DMS153 treated with DMSO at 0.1 percent for 48 hours (cell line): Measurements from ENCODE around the gene APOE.

ENCODE experiments used
- DNase-seq: peaks from one replicate; lab custom pipeline; 2025; ENCODE audit not compliant: unreplicated experiment; lab: John Stamatoyannopoulos, UW

The APOE gene

GRCh38 chr19:44948763-44949374, 43.3 kb downstream of the APOE start:
- DNase-seq: no peak

GRCh38 chr19:44949550-44949949, 44.0 kb downstream of the APOE start:
- DNase-seq: no peak

DNA sequence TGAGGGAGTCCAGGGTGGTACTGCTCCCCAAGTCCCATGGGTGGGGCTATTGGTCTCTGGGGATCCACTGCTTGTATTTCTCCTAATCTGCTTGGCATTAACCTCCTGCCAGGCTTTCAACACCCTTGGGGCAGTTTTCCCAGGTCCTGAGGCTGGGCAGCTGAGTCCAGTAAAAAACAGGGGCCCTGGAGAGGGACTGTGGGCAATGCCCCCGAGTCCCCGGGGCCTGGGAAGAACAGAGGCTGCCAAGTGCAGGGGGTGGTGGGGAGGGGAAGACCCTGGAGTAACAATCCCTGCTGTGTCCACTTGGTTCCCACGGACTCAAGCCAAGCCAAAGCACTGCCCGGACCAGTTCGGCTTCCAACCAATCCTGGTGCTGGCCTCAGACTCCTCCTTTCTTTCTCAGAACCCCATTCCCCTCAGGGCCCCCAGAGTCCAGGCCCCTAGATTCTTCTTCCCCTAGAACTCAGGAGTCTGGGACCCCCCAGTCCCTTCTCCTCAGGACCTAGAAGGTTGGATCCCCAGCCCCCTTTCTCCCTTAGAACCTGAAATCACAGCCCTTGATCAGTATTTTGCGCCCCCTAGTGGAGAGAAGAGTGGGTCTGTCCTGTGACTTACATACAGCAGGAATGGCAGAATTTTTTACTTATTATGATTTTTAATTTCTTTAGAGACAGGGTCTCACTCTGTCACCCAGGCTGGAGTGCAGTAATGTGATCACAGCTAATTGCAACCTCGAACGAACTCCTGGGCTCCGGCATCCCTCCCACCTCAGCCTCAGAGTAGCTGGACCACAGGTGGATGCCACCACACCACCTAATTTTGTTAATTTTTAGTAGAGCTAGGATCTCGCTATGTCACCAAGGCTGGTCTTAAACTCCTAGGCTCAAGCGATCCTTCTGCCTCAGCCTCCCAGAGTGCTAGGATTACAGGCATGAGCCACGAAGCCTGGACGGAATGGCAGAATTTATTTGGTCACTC, 45.9 kb downstream of the APOE start:
- DNase-seq: peak; percentile 51

DNA sequence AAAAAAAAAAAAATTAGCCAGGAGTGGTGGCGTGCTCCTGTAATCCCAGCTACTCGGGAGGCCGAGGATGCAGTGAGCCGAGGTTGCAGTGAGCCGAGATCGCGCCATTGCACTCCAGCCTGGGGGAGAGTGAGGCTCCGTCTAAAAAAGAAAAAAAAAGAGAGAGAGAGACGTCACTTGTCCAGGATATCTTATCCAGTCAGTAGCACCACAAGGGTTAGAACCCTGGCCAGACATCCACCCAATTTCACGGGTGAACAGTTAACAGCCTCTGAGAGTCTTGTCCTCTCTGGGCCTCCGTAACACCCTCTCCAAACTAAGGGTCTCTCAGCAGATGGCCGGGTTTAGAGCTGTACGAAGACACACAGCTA, 48.7 kb downstream of the APOE start:
- no peak for DNase-seq

- DNase-seq: peak; percentile 96
These were observed 49.3 kb downstream of the APOE start, which contains the start of gene CLPTM1 for GRCh38 chr19:44954649-44955504. Gene CLPTM1 (plus strand): TSS chr19:44955380. CDS start chr19:44955396, 16 bp downstream.

DNA sequence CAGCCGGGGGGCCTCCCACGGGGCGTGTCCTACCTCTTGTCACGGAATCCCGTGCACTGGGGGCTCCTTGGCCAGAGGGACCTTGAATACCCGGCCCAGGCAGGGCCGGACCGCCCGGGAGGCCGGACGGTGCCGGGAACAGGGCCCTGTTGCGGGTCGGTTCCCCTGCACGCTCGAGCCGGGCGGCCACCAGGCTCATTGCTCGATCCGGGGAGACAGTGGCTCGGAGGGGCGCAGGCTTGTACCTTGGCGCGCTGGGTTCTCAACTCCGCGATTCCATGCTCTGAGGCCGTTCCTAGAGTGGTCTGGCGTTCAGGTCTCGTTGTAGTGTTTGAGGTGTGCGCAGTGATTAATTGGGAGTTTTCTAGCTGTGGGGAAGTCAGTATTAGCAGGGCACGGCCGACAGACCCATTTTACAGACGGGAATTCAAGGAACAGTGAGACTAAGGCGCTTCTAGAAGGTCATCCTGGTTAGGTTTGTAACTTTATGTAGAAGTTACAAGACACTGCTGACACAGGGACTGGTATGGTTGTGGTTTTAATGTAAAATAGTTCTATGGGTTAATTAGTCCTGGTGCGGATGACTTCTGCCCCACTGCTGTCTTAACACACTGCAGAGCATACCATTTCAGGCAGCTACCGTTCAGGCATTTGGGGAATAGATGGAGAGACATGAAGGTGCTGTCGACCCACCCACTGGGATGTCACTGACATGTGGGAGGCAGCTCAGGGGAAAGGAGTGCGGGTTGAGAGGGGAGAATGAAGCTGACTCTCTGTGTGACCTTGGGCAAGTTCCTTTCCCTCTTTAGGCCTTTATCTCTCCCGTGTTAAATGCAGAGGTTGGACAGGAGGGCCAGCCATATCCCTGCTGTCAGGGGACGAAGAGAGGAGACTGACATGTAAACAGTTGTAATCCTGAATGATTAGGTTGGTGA, 50.2 kb downstream of the APOE start:
- DNase-seq: no peak

GRCh38 chr19:44957526-44957925, 51.9 kb downstream of the APOE start:
- DNase-seq: no peak

GRCh38 chr19:44958090-44958489, 52.5 kb downstream of the APOE start:
- no peak for DNase-seq
